ENCODE results near the gene ZNF304. TPM values are rescaled to one million over a fixed set of nuclear protein-coding genes. Genes with fewer than 3 reads are reported as not detected.

Gene ZNF304
- total and polyA plus RNA-seq, 9 of the 15 experiments (the other 6 are each of a cell fraction or from before 2014, with no cell fraction given), result 0.82 to 5.5 (median 3.6) TPM

GRCh38 chr19:57380923-57381322, 29.9 kb downstream of the ZNF304 start:
- Histone ChIP-seq H3K9me1 (ENCODE audit: control insufficient read depth, insufficient read depth, low read length) (no peaks in the 10 kb centered on the region), H2AFZ (ENCODE audit: low read depth, low read length) (no peak overlapping the region), H4K20me1 (replicated peaks; ENCODE audit: control insufficient read depth, insufficient read depth, low read length) (no peaks in the 10 kb centered on the region), H3K9me3 (replicated peaks; ENCODE audit: control insufficient read depth, insufficient read depth, low read depth, low read length) (peaks cover 2% of the 10 kb centered on the region; the same call in 1 of the 2 replicates), H3K9ac (ENCODE audit: insufficient read depth in 1 of 2, low read depth in 2 of 2, low read length in 2 of 2) (no peak overlapping the region), H3K4me2 (ENCODE audit: insufficient read depth, low read length) (no peak overlapping the region), H3K4me3 (no peak overlapping the region), H3K79me2 (ENCODE audit: control insufficient read depth, insufficient read depth, low read length) (no peaks in the 10 kb centered on the region), H3K36me3 (ENCODE audit: control insufficient read depth, insufficient read depth, low read length) (no peaks in the 10 kb centered on the region), H3K27me3 (ENCODE audit: control insufficient read depth in 2 of 2, insufficient read depth in 2 of 2, low read length in 2 of 2) (no peaks in the 10 kb centered on the region), H3K4me1 (replicated peaks in 1 of 2; ENCODE audit: control insufficient read depth in 2 of 2, insufficient read depth in 2 of 2, low read length in 2 of 2) (no peaks in the 10 kb centered on the region), H3K27ac (ENCODE audit: extremely low read depth, low read depth, low read length) (no peak overlapping the region)
- ATAC-seq (no peak), DNase-seq (ENCODE audit: extremely low read depth in 1 of 4, low spot score in 3 of 4) (no peak), FAIRE-seq (no peak)
- in situ Hi-C loops (cut with MboI) (no loop called here), intact Hi-C loops (cut with micrococcal nuclease) (no loop called here)
- no peak for TF ChIP-seq RBM22 (IDR thresholded peaks at IDR 0.05; ENCODE audit: low read depth, low read length, poor library complexity, severe bottlenecking)
- no peak for TF ChIP-seq PCBP2 (IDR thresholded peaks at IDR 0.05; ENCODE audit: low read depth, low read length, poor library complexity, severe bottlenecking)
- CTCF ChIA-PET (ENCODE audit: low intra/inter-chr PET ratio), result no interaction called here
- BruUV-seq (replicated peaks), result no TSS peak
- POLR2A ChIA-PET, result interaction anchor here (0.9 kb wide), 1 partner anchor 9 kb away, joined by 3 read pairs; the partner anchor contains the start of gene ZNF548

- TF ChIP-seq ZNF23 (CRISPR knock-in tag; IDR thresholded peaks at IDR 0.05) (no peak), GTF2E2 (tag; IDR thresholded peaks at IDR 0.05) (no peak), ARID1B (IDR thresholded peaks at IDR 0.05) (0 out of 2 replicates have a peak, but pooled peaks have one; percentile 23), CBFA2T3 (IDR thresholded peaks at IDR 0.05) (peak; percentile 58), KDM1A (IDR thresholded peaks at IDR 0.05) (peak; percentile 66 to 76; a peak in 3 of 4 replicates)
- Histone ChIP-seq H3K4me1 (replicated peaks in 1 of 2; ENCODE audit: control insufficient read depth in 2 of 2, insufficient read depth in 2 of 2, low read length in 2 of 2) (no peaks in the 10 kb centered on the region), H3K79me2 (ENCODE audit: control insufficient read depth, insufficient read depth, low read length) (no peaks in the 10 kb centered on the region), H3K9me3 (replicated peaks; ENCODE audit: control insufficient read depth, insufficient read depth, low read depth, low read length) (peaks cover 2% of the 10 kb centered on the region; the same call in 1 of the 2 replicates), H3K4me2 (ENCODE audit: insufficient read depth, low read length) (no peak overlapping the region), H4K20me1 (replicated peaks; ENCODE audit: control insufficient read depth, insufficient read depth, low read length) (no peaks in the 10 kb centered on the region), H2AFZ (ENCODE audit: low read depth, low read length) (no peak overlapping the region), H3K27me3 (ENCODE audit: control insufficient read depth in 2 of 2, insufficient read depth in 2 of 2, low read length in 2 of 2) (no peaks in the 10 kb centered on the region), H3K36me3 (ENCODE audit: control insufficient read depth, insufficient read depth, low read length) (no peaks in the 10 kb centered on the region), H3K9ac (ENCODE audit: insufficient read depth in 1 of 2, low read depth in 2 of 2, low read length in 2 of 2) (no peak overlapping the region), H3K27ac (ENCODE audit: extremely low read depth, low read depth, low read length) (no peak overlapping the region), H3K9me1 (ENCODE audit: control insufficient read depth, insufficient read depth, low read length) (no peaks in the 10 kb centered on the region), H3K4me3 (no peak overlapping the region)
- ChIA-PET CTCF (ENCODE audit: low intra/inter-chr PET ratio) (no interaction called here), POLR2A (interaction anchor here (0.7 kb wide), 1 partner anchor 44 kb away, joined by 3 read pairs; no protein-coding TSS in a partner anchor)
- WGBS (ENCODE audit: insufficient coverage, low coverage, missing lambda C conversion rate), result 0% methylated on average over 7 of the region's 7 CpGs
- BruUV-seq (replicated peaks), result no TSS peak
- DNase-seq (ENCODE audit: extremely low read depth in 1 of 4, low spot score in 3 of 4) (no peak), FAIRE-seq (no peak), ATAC-seq (no peak)
- in situ Hi-C loops (cut with MboI), result no loop called here
- intact Hi-C loops (cut with micrococcal nuclease), result no loop called here
Measured at GRCh38 chr19:57382806-57383488, 31.9 kb downstream of the ZNF304 start.
